Measurements from ENCODE around the gene ZFP69.

Gene ZFP69

DNA sequence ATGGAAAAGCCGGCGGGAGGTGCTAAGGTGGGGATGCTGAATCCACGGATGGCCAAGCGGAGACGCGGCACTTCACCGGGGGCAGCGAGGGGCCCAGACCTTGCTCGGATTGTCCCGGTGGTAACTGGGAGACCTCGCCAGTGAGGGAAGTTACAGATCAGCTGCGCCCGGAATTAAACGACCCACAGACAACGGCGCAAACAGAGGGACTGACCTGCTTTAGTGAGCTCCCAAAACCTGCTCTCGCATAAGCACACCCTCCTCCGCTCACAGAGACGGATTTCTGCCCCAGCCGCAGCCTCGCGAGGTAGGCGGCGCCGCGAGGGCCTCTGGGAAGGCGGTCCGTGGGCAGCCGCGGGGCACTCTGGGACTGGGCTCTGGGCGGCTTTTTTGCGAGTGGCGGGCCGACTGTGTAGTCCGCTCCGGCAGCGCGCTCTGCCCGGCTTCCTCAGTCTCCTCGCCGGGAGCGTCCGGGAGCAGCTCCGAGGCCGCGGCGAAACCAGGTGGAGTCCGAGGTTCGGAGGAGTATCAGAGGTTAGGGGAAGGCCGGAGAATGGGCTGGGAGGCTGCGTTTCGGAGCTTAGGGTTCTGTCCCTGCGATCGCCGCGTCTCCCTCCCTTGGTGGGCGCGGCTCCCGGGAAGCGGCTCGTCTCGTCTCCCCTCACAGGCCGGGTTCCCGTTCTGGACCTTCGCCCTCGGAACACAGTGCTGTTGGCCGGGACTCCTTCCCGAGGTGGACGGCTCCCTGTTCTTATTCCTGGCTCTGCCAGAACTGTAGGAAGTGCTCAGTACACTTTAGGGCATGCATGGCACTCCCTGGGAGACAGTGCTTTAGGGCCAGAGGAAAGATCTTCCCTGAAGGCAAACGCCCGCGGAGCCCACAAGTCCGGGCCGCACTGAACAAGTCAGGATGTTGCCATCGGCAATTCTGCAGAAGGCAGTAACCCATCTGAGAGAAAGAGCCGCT is 31.6 kb downstream of the ZFP69 start, which contains the start of gene EXO5:
Gene EXO5, plus strand, starts transcription at position 393 of the 967 bp plus-strand sequence. CDS start 5,778 bp downstream, outside the sequence.
- DNase-seq (ENCODE audit: low spot score) = peak; percentile 55

DNA sequence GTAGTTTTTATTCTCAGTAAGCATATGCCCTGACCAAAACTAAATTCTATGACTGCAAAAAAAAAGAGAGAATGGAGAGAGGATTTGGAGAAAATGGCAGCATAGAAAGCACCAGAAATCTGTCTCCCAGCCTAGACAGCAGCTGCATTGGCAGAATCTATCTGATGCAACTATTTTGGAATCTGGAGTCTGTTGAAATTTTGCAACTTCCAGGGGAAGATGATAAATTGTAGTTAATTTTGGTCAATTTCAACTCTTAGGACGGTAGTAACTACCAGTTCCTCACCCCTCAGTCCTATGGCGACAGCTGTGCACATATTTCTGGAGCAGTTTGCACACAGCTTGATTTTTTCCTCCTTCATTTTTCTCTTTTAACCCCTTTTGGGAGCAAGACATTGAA is 42.4 kb downstream of the ZFP69 start:
- DNase-seq (ENCODE audit: low spot score) = no peak

DNA sequence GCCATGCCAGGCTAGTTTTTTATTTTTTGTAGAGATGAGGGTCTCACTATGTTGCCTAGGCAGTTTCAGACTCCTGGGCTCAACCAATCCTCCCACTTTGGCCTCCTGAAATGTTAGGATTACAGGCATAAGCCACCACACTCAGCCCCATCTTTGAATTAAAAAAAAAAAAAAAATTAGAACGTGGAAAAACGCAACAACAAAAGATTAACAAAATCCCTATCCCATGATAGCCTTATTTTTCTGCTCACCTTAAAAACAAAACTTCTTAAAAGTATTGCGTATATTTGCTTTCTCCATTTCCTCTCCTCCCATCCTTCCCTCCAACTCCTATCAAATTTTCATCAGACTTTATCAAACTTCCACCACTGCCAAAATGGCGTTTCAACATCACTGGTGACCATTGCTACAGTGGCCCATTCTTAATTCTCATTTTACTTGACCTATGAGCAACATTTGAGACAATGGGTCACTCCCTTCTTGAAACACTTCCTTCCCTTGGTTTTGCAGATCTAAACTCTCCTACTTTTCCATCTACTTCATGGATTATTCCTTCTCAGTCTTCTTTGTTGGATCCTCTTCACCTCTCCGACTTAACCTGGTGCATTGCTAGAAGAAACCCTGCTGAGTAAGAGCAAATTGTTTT is 53.8 kb downstream of the ZFP69 start:
- no peak for DNase-seq (ENCODE audit: low spot score)

DNA sequence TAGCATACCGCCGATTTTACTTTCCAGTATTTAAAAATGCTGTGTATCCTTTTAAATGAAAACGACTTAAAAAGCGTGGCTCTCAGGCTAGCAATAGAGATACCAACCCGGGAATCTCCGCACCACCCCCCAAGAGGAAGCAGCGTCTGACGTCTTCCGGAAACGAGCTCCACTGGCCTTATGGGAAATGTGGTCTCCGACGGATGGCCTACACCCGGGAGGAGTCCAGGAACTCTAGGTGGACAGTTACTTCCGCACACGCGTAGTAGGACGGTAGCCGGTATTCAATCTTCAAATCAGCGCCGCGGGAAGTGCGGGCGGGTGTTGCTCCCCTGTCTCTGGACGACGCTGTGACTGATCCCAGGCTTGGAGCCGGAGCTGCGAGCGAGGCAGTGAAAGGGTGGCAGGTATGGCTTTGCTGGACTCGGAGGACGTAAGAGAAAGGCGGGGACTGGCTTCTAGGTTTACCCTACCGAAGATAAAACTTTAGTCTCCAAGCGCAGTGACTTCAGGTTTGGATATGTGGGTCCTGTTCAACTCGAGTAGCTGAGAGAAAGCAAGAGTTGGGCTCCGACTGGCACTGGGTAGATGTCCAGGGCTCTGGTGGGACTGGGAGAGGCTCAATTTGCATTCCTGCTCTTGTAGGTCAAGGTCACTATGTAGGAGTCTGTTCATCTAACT is 54.4 kb downstream of the ZFP69 start, which contains the start of gene ZNF684:
Gene ZNF684, plus strand, starts transcription at position 257 of the 681 bp plus-strand sequence. CDS start 1,530 bp downstream, outside the sequence.
- DNase-seq (ENCODE audit: low spot score) = peak; percentile 70

DNA sequence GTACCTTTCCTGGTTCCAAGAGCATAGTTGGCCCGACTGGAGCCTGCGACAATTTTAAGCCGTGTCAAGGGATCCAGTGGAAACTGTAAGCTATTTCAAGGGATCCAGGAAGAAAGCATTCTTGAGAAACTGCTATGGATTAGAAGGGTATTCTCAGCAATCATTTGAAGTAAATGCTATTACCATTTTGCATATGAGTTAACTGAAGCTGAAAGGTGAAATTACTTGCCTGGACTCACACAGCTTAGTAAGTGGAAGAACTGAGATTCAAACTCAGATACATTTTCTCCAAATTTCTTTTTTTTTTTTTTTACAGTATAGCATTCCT is 54.9 kb downstream of the ZFP69 start:
- no peak for DNase-seq (ENCODE audit: low spot score)

DNA sequence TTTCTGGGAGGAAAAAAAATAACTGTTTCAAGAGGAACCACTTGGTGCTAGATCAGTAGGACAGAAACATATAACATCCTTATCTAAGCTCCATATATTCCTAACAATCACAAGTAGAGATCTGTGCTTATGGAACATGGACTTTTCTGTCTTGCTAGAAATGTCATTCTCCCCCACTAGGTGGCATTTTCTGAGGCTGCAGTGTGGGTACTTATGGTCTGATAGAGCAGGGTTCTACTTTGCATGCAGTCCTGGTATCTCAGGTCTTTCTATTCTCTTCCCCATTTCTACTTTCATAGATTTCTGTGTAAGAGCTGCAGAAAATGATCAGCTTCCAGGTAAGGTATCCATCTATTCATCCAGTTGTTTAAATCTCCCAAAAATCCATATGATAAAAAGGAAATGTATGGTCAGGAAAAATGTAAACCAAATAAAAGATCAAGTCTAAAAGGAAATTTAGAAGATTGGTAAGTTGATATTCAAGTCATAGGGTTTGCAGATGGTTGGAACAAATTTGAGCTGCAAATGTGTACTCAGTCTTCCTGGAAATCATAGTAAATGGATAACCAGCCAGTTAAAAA is 55.8 kb downstream of the ZFP69 start:
- DNase-seq (ENCODE audit: low spot score) = peak; percentile 38

DNA sequence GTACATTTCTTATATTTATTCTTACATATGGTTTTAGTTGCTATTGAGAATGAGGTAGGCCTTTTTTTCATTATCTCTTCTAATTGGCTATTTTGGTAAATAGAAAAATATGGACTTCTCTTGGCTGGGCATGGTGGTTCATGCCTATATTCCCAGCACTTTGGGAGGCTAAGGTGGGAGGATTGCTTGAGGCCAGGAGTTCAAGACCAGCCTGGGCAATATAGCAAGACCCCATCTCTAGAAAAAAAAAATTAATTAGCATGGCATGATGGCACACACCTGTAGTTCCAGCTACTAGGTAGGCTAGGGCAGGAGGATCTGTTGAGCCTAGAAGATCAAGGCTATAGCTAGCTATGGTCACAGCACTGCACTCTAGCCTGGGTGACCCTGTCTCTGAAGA is 57.5 kb downstream of the ZFP69 start:
- no peak for DNase-seq (ENCODE audit: low spot score)

DNA sequence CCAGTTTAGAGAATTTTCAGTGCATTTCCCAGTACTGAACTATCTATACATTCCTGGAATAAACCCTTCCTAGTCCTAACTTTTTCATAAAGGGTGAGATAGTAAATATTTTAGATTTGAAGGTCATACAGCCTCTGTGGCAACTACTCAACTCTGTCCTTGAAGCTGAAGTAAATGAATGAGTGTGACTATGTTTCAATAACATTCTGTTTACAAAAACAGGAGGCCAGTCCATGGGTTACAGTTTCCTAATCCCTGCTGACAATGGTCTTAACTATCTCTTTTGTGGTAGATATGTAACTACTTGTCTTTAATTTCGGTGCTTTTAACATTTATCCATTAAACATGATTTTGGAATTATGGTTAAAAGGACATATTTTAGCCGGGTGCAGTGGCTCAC is 58.6 kb downstream of the ZFP69 start:
- no peak for DNase-seq (ENCODE audit: low spot score)

DNA sequence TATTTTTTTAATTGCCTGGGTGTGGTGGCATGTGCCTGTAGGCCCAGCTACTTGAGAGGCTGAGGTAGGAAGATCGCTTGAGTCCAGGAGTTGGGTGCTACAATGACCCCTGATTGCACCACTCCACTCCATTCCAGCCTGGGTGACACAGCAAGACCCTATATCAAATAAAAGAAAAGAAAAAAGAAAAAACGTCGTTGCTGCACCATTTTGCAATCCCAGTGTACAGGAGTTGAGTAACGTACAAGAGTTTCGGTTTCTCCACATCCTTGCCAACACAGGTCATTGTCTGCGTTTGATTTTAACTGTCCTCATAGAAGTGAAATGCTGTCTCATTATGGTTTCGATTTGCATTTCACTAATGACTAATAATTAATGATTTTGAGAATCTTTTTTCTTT is 62.2 kb downstream of the ZFP69 start:
- DNase-seq (ENCODE audit: low spot score) = no peak
